Neuronal stem cell (in vitro differentiated cells): ENCODE results near the gene DIABLO.

Experiments used
- DNase-seq: peaks from one replicate; pipeline ENCODE4 v3.0.0-alpha.2; 2013; ENCODE audit warnings: low spot score
- H2AFZ ChIP-seq: one replicate; pipeline ENCODE4 v1.6.1; 2013; ENCODE audit warnings: mild to moderate bottlenecking, low read length, inconsistent platforms
- H2AK5ac ChIP-seq: 2 replicates; pipeline ENCODE4 v1.6.1; 2013; ENCODE audit warnings: low read depth, mild to moderate bottlenecking, inconsistent platforms, low read length, moderate library complexity, mixed read lengths
- H2BK120ac ChIP-seq: 2 replicates; pipeline ENCODE4 v1.6.1; 2013; ENCODE audit warnings: low read depth, mild to moderate bottlenecking, inconsistent platforms, low read length, moderate library complexity, mixed read lengths
- H2BK12ac ChIP-seq: one replicate; pipeline ENCODE4 v1.6.1; 2013; ENCODE audit warnings: low read length, inconsistent platforms
- H2BK15ac ChIP-seq: 2 replicates; pipeline ENCODE4 v1.6.1; 2013; ENCODE audit warnings: mild to moderate bottlenecking, low read length, inconsistent platforms, mixed read lengths
- H2BK5ac ChIP-seq: one replicate; pipeline ENCODE4 v1.6.1; 2013; ENCODE audit warnings: inconsistent platforms, mild to moderate bottlenecking, low read length, moderate library complexity
- H3K14ac ChIP-seq: one replicate; pipeline ENCODE4 v1.6.1; 2013; ENCODE audit warnings: low read length, inconsistent platforms
- H3K18ac ChIP-seq: 2 replicates; pipeline ENCODE4 v1.6.1; 2013; ENCODE audit warnings: low read length, inconsistent platforms
- H3K23ac ChIP-seq: 2 replicates; pipeline ENCODE4 v1.6.1; 2013; ENCODE audit warnings: low read depth, mild to moderate bottlenecking, mixed read lengths, low read length, inconsistent platforms; ENCODE audit not compliant: poor library complexity
- H3K27ac ChIP-seq: replicated peaks from 3 replicates; pipeline ENCODE4 v1.5.1; 2013; ENCODE audit warnings: low read length, inconsistent platforms
- H3K27me3 ChIP-seq, 3 experiments: 2 replicates each; pipeline ENCODE4 v1.6.1; 2013; ENCODE audit warnings: low read length in 3 of 3, mild to moderate bottlenecking in 2 of 3, inconsistent platforms in 1 of 3, low read depth in 1 of 3, mixed read lengths in 1 of 3, moderate library complexity in 1 of 3; ENCODE audit not compliant: control insufficient read depth in 3 of 3, insufficient read depth in 3 of 3
- H3K36me3 ChIP-seq, 2 donors: replicated peaks in 1 of 2; 2 replicates each; pipeline ENCODE4 v1.6.1; 2013; ENCODE audit warnings: low read length in 2 of 2; ENCODE audit not compliant: control insufficient read depth in 2 of 2, insufficient read depth in 2 of 2
- H3K4ac ChIP-seq: 2 replicates; pipeline ENCODE4 v1.6.1; 2013; ENCODE audit warnings: inconsistent platforms, mild to moderate bottlenecking, low read length, moderate library complexity
- H3K4me1 ChIP-seq, 2 donors: 1 replicate in 1 of 2; 2 replicates in 1 of 2; pipeline ENCODE4 v1.6.1; 2013; ENCODE audit warnings: low read length in 2 of 2, low read depth in 1 of 2; ENCODE audit not compliant: control insufficient read depth in 2 of 2, insufficient read depth in 1 of 2
- H3K4me2 ChIP-seq: one replicate; pipeline ENCODE4 v1.6.1; 2013; ENCODE audit warnings: mild to moderate bottlenecking, low read length, inconsistent platforms; ENCODE audit not compliant: insufficient read depth, poor library complexity, severe bottlenecking
- H3K4me3 ChIP-seq, 2 donors: 2 replicates each; pipeline ENCODE4 v1.5.1; 2013; ENCODE audit warnings: low read length in 2 of 2, mild to moderate bottlenecking in 2 of 2, inconsistent platforms in 1 of 2, moderate library complexity in 1 of 2
- H3K79me1 ChIP-seq: one replicate; pipeline ENCODE4 v1.6.1; 2013; ENCODE audit warnings: low read depth, mild to moderate bottlenecking, inconsistent platforms, low read length, moderate library complexity
- H3K9ac ChIP-seq: one replicate; pipeline ENCODE4 v1.6.1; 2013; ENCODE audit warnings: mild to moderate bottlenecking, low read depth, low read length, inconsistent platforms; ENCODE audit not compliant: poor library complexity
- H3K9me3 ChIP-seq, 2 donors: replicated peaks in 1 of 2; 2 replicates each; pipeline versions ENCODE3 to v1.6.1; 2013; ENCODE audit warnings: low read length in 2 of 2, mild to moderate bottlenecking in 2 of 2, inconsistent platforms in 1 of 2, low read depth in 1 of 2, mixed read lengths in 1 of 2, moderate library complexity in 1 of 2; ENCODE audit not compliant: control insufficient read depth in 2 of 2, insufficient read depth in 1 of 2
- H4K8ac ChIP-seq: one replicate; pipeline ENCODE4 v1.6.1; 2013; ENCODE audit warnings: low read depth, mild to moderate bottlenecking, inconsistent platforms, low read length, moderate library complexity
- H4K91ac ChIP-seq: one replicate; pipeline ENCODE4 v1.6.1; 2013; ENCODE audit warnings: low read length, low read depth, mild to moderate bottlenecking, inconsistent platforms; ENCODE audit not compliant: poor library complexity
- WGBS, 2 donors: extraction: QIAGEN DNeasy Blood & Tissue Kit; methylation state at CpG; one replicate each; pipeline ENCODE4 v1.1.7; 2013; ENCODE audit warnings: missing lambda C conversion rate in 2 of 2, mixed read lengths in 1 of 2; ENCODE audit not compliant: insufficient read length in 2 of 2, insufficient replicate concordance in 1 of 2; ENCODE audit errors: extremely low coverage in 2 of 2; 5-methylcytosine and 5-hydroxymethylcytosine counted together

Gene DIABLO

GRCh38 chr12:122216445-122216844 lies 9.4 kb downstream of the DIABLO start:
- Histone ChIP-seq H2BK15ac (no peak overlapping the region), H2AK5ac (no peak overlapping the region), H3K4ac (no peak overlapping the region), H3K9me3 (no peaks in the 10 kb centered on the region), H3K36me3 (peaks cover 46 to 96% of the 10 kb centered on the region in 2 donors), H3K4me3 (no peak overlapping the region), H3K4me1 (no peaks in the 10 kb centered on the region), H2AFZ (no peak overlapping the region), H3K9ac (no peak overlapping the region), H2BK120ac (no peak overlapping the region), H2BK12ac (no peak overlapping the region), H2BK5ac (no peak overlapping the region), H4K8ac (no peak overlapping the region), H4K91ac (no peak overlapping the region), H3K27me3 (no peaks in the 10 kb centered on the region), H3K79me1 (peaks cover 3% of the 10 kb centered on the region), H3K23ac (no peak overlapping the region), H3K27ac (no peak overlapping the region), H3K4me2 (no peak overlapping the region), H3K14ac (no peak overlapping the region), H3K18ac (no peak overlapping the region)
- no CpG with 5 or more reads among the region's 1 CpG for WGBS, 2 donors
- no peak for DNase-seq

GRCh38 chr12:122215771-122216170 lies 10.1 kb downstream of the DIABLO start:
- H2BK120ac ChIP-seq: no peak overlapping the region
- no peak overlapping the region for H2AK5ac ChIP-seq
- no peak overlapping the region for H2BK12ac ChIP-seq
- DNase-seq: no peak
- H3K9ac ChIP-seq: no peak overlapping the region
- H3K18ac ChIP-seq: no peak overlapping the region
- H4K91ac ChIP-seq: no peak overlapping the region
- no peak overlapping the region for H2BK15ac ChIP-seq
- no peaks in the 10 kb centered on the region for H3K27me3 ChIP-seq
- no peaks in the 10 kb centered on the region for H3K4me1 ChIP-seq
- no peak overlapping the region for H2AFZ ChIP-seq
- no peak overlapping the region for H3K23ac ChIP-seq
- no peak overlapping the region for H4K8ac ChIP-seq
- H3K9me3 ChIP-seq: no peaks in the 10 kb centered on the region
- H2BK5ac ChIP-seq: no peak overlapping the region
- WGBS, 2 donors: no CpG with 5 or more reads among the region's 5 CpGs
- no peak overlapping the region for H3K4me3 ChIP-seq
- no peak overlapping the region for H3K4me2 ChIP-seq
- H3K79me1 ChIP-seq: peaks cover 3% of the 10 kb centered on the region
- no peak overlapping the region for H3K27ac ChIP-seq
- no peak overlapping the region for H3K14ac ChIP-seq
- H3K4ac ChIP-seq: no peak overlapping the region
- peaks cover 45 to 96% of the 10 kb centered on the region in 2 donors for H3K36me3 ChIP-seq

- no CpG with 5 or more reads among the region's 18 CpGs for WGBS, 2 donors
- H2BK12ac ChIP-seq: no peak overlapping the region
- H3K9ac ChIP-seq: no peak overlapping the region
- no peak overlapping the region for H3K4me3 ChIP-seq
- H2BK5ac ChIP-seq: no peak overlapping the region
- H3K4me2 ChIP-seq: no peak overlapping the region
- H3K27ac ChIP-seq: no peak overlapping the region
- H2AFZ ChIP-seq: no peak overlapping the region
- no peak overlapping the region for H3K23ac ChIP-seq
- H2BK120ac ChIP-seq: no peak overlapping the region
- no peaks in the 10 kb centered on the region for H3K9me3 ChIP-seq
- H4K8ac ChIP-seq: no peak overlapping the region
- peaks cover 0 to 5% of the 10 kb centered on the region in 2 donors for H3K4me1 ChIP-seq
- no peak overlapping the region for H3K18ac ChIP-seq
- H2AK5ac ChIP-seq: no peak overlapping the region
- no peak overlapping the region for H2BK15ac ChIP-seq
- peaks cover 5 to 24% (median 22%) of the 10 kb centered on the region in 3 experiments for H3K27me3 ChIP-seq
- H3K36me3 ChIP-seq: peaks cover 35 to 68% of the 10 kb centered on the region in 2 donors
- no peak for DNase-seq
- H4K91ac ChIP-seq: no peak overlapping the region
- H3K14ac ChIP-seq: no peak overlapping the region
- H3K4ac ChIP-seq: no peak overlapping the region
- H3K79me1 ChIP-seq: peaks cover 2% of the 10 kb centered on the region
Observed at GRCh38 chr12:122208073-122208820, 17.6 kb downstream of the DIABLO start.

GRCh38 chr12:122207391-122207790 lies 18.5 kb downstream of the DIABLO start:
- Histone ChIP-seq H4K91ac (no peak overlapping the region), H3K14ac (no peak overlapping the region), H2BK12ac (no peak overlapping the region), H3K36me3 (peaks cover 29 to 59% of the 10 kb centered on the region in 2 donors), H3K4me1 (peaks cover 0 to 5% of the 10 kb centered on the region in 2 donors), H3K18ac (no peak overlapping the region), H2BK120ac (no peak overlapping the region), H3K23ac (no peak overlapping the region), H3K9ac (no peak overlapping the region), H3K9me3 (no peaks in the 10 kb centered on the region), H3K27me3 (peaks cover 5 to 32% (median 30%) of the 10 kb centered on the region in 3 experiments), H3K4me2 (no peak overlapping the region), H2BK5ac (no peak overlapping the region), H2BK15ac (no peak overlapping the region), H3K79me1 (no peaks in the 10 kb centered on the region), H2AK5ac (no peak overlapping the region), H3K27ac (no peak overlapping the region), H4K8ac (no peak overlapping the region), H3K4me3 (no peak overlapping the region), H2AFZ (no peak overlapping the region), H3K4ac (no peak overlapping the region)
- DNase-seq: no peak
- WGBS, 2 donors: no CpG with 5 or more reads among the region's 8 CpGs
